HAP-1 (cell line): Measurements from ENCODE around the gene TRIM40.
A peak's percentile ranks its signal among the peaks of the same experiment; 100 is the strongest.
"Not testable (repeated sequence)": the region's sequence is repeated elsewhere in the genome, so short reads cannot be mapped to it uniquely, and the experiment has no call there.

Experiments
- DNase-seq, 2 experiments: peaks; one replicate each; pipeline ENCODE4 v3.0.0-alpha.2; 2016 to 2020; ENCODE audit warnings: low spot score in 2 of 2
- H3K27me3 ChIP-seq: fragments of 250-450 bp; sonication (Bioruptor Pico); 2 replicates; pipeline ENCODE4 v1.5.1; 2020; ENCODE audit warnings: low read depth, mild to moderate bottlenecking, moderate library complexity
- H3K36me3 ChIP-seq: fragments of 250-450 bp; sonication (Bioruptor Pico); replicated peaks from 2 replicates; pipeline ENCODE4 v1.5.1; 2020; ENCODE audit warnings: mild to moderate bottlenecking
- H3K4me1 ChIP-seq: fragments of 250-450 bp; sonication (Bioruptor Pico); 2 replicates; pipeline ENCODE4 v1.5.1; 2020; ENCODE audit warnings: mild to moderate bottlenecking
- H3K4me3 ChIP-seq: fragments of 250-450 bp; sonication (Bioruptor Pico); 2 replicates; pipeline ENCODE4 v1.5.1; 2020; ENCODE audit warnings: mild to moderate bottlenecking, moderate library complexity
- H3K9me3 ChIP-seq: fragments of 250-450 bp; sonication (Bioruptor Pico); 2 replicates; pipeline ENCODE4 v1.5.1; 2020; ENCODE audit warnings: mild to moderate bottlenecking, moderate library complexity
- in situ Hi-C: fragments of 300-500 bp; cut with MboI; formaldehyde crosslinking; loops from 3 replicates; pipeline ENCODE4 v1.14.3; 2020; ENCODE audit warnings: low sequenced_read_pairs, inconsistent platforms, mixed read lengths

Gene TRIM40

GRCh38 chr6:30129265-30130178 is 6.4 kb upstream of the TRIM40 start:
- Histone ChIP-seq H3K9me3 (no peaks in the 10 kb centered on the region), H3K36me3 (no peaks in the 10 kb centered on the region), H3K4me1 (peaks cover 5% of the 10 kb centered on the region), H3K4me3 (no peak overlapping the region), H3K27me3 (peaks cover 7% of the 10 kb centered on the region; the same call in 1 of the 2 replicates)
- in situ Hi-C loops: no loop called here
- DNase-seq: peak in 1 of 2 experiments; percentile 28

GRCh38 chr6:30130179-30130679 is 5.7 kb upstream of the TRIM40 start:
- Histone ChIP-seq H3K27me3 (peaks cover 7% of the 10 kb centered on the region; the same call in 1 of the 2 replicates), H3K4me3 (no peak overlapping the region), H3K4me1 (peaks cover 7% of the 10 kb centered on the region), H3K36me3 (no peaks in the 10 kb centered on the region), H3K9me3 (no peaks in the 10 kb centered on the region)
- in situ Hi-C loops: no loop called here
- no peak for DNase-seq

- Histone ChIP-seq H3K4me3 (no peak overlapping the region), H3K36me3 (no peaks in the 10 kb centered on the region), H3K4me1 (peaks cover 8% of the 10 kb centered on the region), H3K9me3 (no peaks in the 10 kb centered on the region), H3K27me3 (peaks cover 7% of the 10 kb centered on the region; the same call in 1 of the 2 replicates)
- DNase-seq: peak; percentile 77 to 82
- in situ Hi-C loops: no loop called here
Measured at GRCh38 chr6:30130887-30131862, 4.8 kb upstream of the TRIM40 start.

- no peak for DNase-seq
- Histone ChIP-seq H3K9me3 (no peaks in the 10 kb centered on the region), H3K4me3 (no peak overlapping the region), H3K36me3 (no peaks in the 10 kb centered on the region), H3K27me3 (peaks cover 7% of the 10 kb centered on the region; the same call in 1 of the 2 replicates), H3K4me1 (peaks cover 8% of the 10 kb centered on the region)
- in situ Hi-C loops: no loop called here
Measured at GRCh38 chr6:30131947-30132497, 3.9 kb upstream of the TRIM40 start.

GRCh38 chr6:30135147-30135546 is 793 bp upstream of the TRIM40 start:
- in situ Hi-C loops: no loop called here

GRCh38 chr6:30136570-30137286 is 788 bp downstream of the TRIM40 start:
- Histone ChIP-seq H3K4me1 (peaks cover 3% of the 10 kb centered on the region), H3K9me3 (no peaks in the 10 kb centered on the region), H3K4me3 (no peak overlapping the region), H3K27me3 (peaks cover 9% of the 10 kb centered on the region), H3K36me3 (no peaks in the 10 kb centered on the region)
- in situ Hi-C loops: no loop called here
- DNase-seq: no peak

More at GRCh38 chr6:30135147-30135546, 793 bp upstream of the TRIM40 start:
- Histone ChIP-seq H3K4me3 (no peak overlapping the region), H3K4me1 (peaks cover 3% of the 10 kb centered on the region), H3K27me3 (peaks cover 9% of the 10 kb centered on the region), H3K9me3 (no peaks in the 10 kb centered on the region), H3K36me3 (no peaks in the 10 kb centered on the region)
- no peak for DNase-seq

GRCh38 chr6:30140240-30140639 is 4.3 kb downstream of the TRIM40 start:
- H3K4me1 ChIP-seq, H3K4me3 ChIP-seq, in situ Hi-C loops, H3K9me3 ChIP-seq, H3K36me3 ChIP-seq, DNase-seq: not testable (repeated sequence)
- H3K27me3 ChIP-seq: peaks cover 18% of the 10 kb centered on the region

GRCh38 chr6:30142665-30143064 is 6.7 kb downstream of the TRIM40 start:
- H3K4me1 ChIP-seq: no peaks in the 10 kb centered on the region
- in situ Hi-C loops: no loop called here
- DNase-seq: no peak

GRCh38 chr6:30143780-30144179 is 7.8 kb downstream of the TRIM40 start:
- Histone ChIP-seq H3K4me3 (no peak overlapping the region), H3K4me1 (no peaks in the 10 kb centered on the region), H3K27me3 (peaks cover 19% of the 10 kb centered on the region), H3K36me3 (no peaks in the 10 kb centered on the region), H3K9me3 (no peaks in the 10 kb centered on the region)
- no peak for DNase-seq
- in situ Hi-C loops: no loop called here

More at GRCh38 chr6:30142665-30143064, 6.7 kb downstream of the TRIM40 start:
- peaks cover 21% of the 10 kb centered on the region for H3K27me3 ChIP-seq
- no peaks in the 10 kb centered on the region for H3K9me3 ChIP-seq
- H3K4me3 ChIP-seq: no peak overlapping the region
- no peaks in the 10 kb centered on the region for H3K36me3 ChIP-seq

- no peak for DNase-seq
- in situ Hi-C loops: no loop called here
- Histone ChIP-seq H3K4me1 (no peaks in the 10 kb centered on the region), H3K4me3 (no peak overlapping the region), H3K9me3 (no peaks in the 10 kb centered on the region), H3K36me3 (no peaks in the 10 kb centered on the region), H3K27me3 (peaks cover 19% of the 10 kb centered on the region)
Measured at GRCh38 chr6:30144811-30145210, 8.9 kb downstream of the TRIM40 start.

- H3K4me1 ChIP-seq: no peaks in the 10 kb centered on the region
- in situ Hi-C loops: no loop called here
- no peak overlapping the region for H3K4me3 ChIP-seq
- no peaks in the 10 kb centered on the region for H3K9me3 ChIP-seq
- no peak for DNase-seq
- no peaks in the 10 kb centered on the region for H3K36me3 ChIP-seq
- H3K27me3 ChIP-seq: peaks cover 19% of the 10 kb centered on the region
Measured at GRCh38 chr6:30145818-30146217, 9.9 kb downstream of the TRIM40 start.

- H3K36me3 ChIP-seq: no peaks in the 10 kb centered on the region
- peaks cover 18% of the 10 kb centered on the region for H3K27me3 ChIP-seq
- DNase-seq: no peak
- no peaks in the 10 kb centered on the region for H3K4me1 ChIP-seq
- no peak overlapping the region for H3K4me3 ChIP-seq
- in situ Hi-C loops: no loop called here
- no peaks in the 10 kb centered on the region for H3K9me3 ChIP-seq
Measured at GRCh38 chr6:30147096-30147495, 11.2 kb downstream of the TRIM40 start.

GRCh38 chr6:30149234-30149633 is 13.3 kb downstream of the TRIM40 start:
- Histone ChIP-seq H3K27me3 (peaks cover 8% of the 10 kb centered on the region), H3K36me3 (no peaks in the 10 kb centered on the region), H3K9me3 (no peaks in the 10 kb centered on the region), H3K4me1 (no peaks in the 10 kb centered on the region), H3K4me3 (no peak overlapping the region)
- in situ Hi-C loops: no loop called here
- DNase-seq: no peak
